ENCODE measurements around the gene USF2.

USF2 gene

GRCh38 chr19:35327642-35328041, 58.9 kb downstream of the USF2 start:
- no peak for DNase-seq

- no peak for DNase-seq
These were observed 60.1 kb downstream of the USF2 start, which contains the start of gene CD22 for GRCh38 chr19:35328851-35329285. Gene CD22, plus strand, starts transcription at chr19:35329187. Its CDS starts 2,854 bp downstream, at chr19:35332041.

GRCh38 chr19:35329323-35329722, 60.6 kb downstream of the USF2 start:
- DNase-seq, result no peak

Measured in NCI-H187 (cell line).